ENCODE results near the gene GNAL.

- no peak for TF ChIP-seq CTCF (IDR thresholded peaks at IDR 0.05 in 2 of 3, conservative IDR thresholded peaks at IDR 0.05 in 1 of 3; ENCODE audit: borderline replicate concordance in 1 of 3, insufficient read depth in 1 of 3, low read depth in 2 of 3, low read length in 2 of 3)
- no peak for TF ChIP-seq POLR2A (IDR thresholded peaks at IDR 0.05; ENCODE audit: borderline replicate concordance, extremely low read depth, insufficient read depth, insufficient read length)
Observed at GRCh38 chr18:11749305-11749704, 60.2 kb downstream of the GNAL start.

Measured in HCT116 (cell line).